Vagina (tissue), 2 donors: Measurements from ENCODE around the gene PLCB3.

ENCODE experiments used
- POLR2A ChIP-seq, 2 donors: fragments of 450-650 bp; IDR thresholded peaks; one replicate each; pipeline ENCODE4 v1.6.1; 2017; ENCODE audit warnings: antibody characterized with exemption in 2 of 2, mild to moderate bottlenecking in 2 of 2, moderate library complexity in 2 of 2
- TF ChIP-seq, protein P1 (sequence below), 3 experiments: fragments of 450-650 bp in 2 of 3; fragments of 200-600 bp in 1 of 3; sonication (generic) in 1 of 3; IDR thresholded peaks; one replicate each; pipeline ENCODE4 v1.5.1; 2017 to 2019; ENCODE audit warnings: antibody characterized with exemption in 3 of 3, mild to moderate bottlenecking in 2 of 3, moderate library complexity in 2 of 3

DNA sequence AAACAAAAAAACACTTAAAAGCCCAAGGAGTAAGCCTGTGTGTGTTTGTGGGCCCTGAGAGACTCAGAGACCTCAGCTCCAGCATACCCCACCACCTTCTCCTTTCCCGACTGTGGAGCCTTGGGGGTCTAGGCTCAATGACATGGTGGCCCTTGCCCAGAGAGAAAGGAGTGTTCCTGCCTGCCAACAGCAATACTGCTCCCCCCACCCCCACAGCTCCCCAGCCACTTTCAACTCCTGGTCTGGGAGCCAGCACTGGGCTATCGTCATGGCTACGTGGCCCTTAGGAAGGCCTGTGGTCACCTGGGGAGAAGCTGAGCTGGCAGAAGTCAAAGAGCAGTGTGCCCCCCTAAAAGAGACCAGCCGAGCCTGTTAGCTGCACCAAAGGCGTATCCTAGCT is 7.2 kb upstream of the PLCB3 start:
- TF ChIP-seq, protein P1, sequence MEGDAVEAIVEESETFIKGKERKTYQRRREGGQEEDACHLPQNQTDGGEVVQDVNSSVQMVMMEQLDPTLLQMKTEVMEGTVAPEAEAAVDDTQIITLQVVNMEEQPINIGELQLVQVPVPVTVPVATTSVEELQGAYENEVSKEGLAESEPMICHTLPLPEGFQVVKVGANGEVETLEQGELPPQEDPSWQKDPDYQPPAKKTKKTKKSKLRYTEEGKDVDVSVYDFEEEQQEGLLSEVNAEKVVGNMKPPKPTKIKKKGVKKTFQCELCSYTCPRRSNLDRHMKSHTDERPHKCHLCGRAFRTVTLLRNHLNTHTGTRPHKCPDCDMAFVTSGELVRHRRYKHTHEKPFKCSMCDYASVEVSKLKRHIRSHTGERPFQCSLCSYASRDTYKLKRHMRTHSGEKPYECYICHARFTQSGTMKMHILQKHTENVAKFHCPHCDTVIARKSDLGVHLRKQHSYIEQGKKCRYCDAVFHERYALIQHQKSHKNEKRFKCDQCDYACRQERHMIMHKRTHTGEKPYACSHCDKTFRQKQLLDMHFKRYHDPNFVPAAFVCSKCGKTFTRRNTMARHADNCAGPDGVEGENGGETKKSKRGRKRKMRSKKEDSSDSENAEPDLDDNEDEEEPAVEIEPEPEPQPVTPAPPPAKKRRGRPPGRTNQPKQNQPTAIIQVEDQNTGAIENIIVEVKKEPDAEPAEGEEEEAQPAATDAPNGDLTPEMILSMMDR (IDR thresholded peaks at IDR 0.05) = no peak
- no peak for TF ChIP-seq POLR2A (IDR thresholded peaks at IDR 0.05)
